ENCODE data around the gene AREL1.

- TF ChIP-seq CTCF (IDR thresholded peaks at IDR 0.05) (no peak), POLR2A (IDR thresholded peaks at IDR 0.05) (no peak)
Observed at GRCh38 chr14:74754899-74755298, 42.0 kb upstream of the AREL1 start.

All from Peyer's patch (tissue), 4 donors.